Peyer's patch (tissue), 4 donors: ENCODE data around the gene CTPS2. TPM values are rescaled to one million over a fixed set of nuclear protein-coding genes. Genes with fewer than 3 reads are reported as not detected.
"Not testable (repeated sequence)": the region's sequence is repeated elsewhere in the genome, so short reads cannot be mapped to it uniquely, and the experiment has no call there.

Source experiments
- DNase-seq, 3 donors: peaks; one replicate each; pipeline ENCODE4 v3.0.0-alpha.2; 2017 to 2019
- H3K27ac ChIP-seq, 4 donors: fragments of 200-600 bp; sonication (generic); one replicate each; pipeline ENCODE4 v1.5.1; 2016 to 2019
- H3K27me3 ChIP-seq, 2 donors: fragments of 200-600 bp; sonication (generic); one replicate each; pipeline ENCODE4 v1.5.1; 2019
- H3K36me3 ChIP-seq, 3 donors: fragments of 200-600 bp; sonication (generic); one replicate each; pipeline ENCODE4 v1.5.1; 2016 to 2019
- H3K4me1 ChIP-seq, 4 donors: fragments of 200-600 bp; sonication (generic); one replicate each; pipeline ENCODE4 v1.5.1; 2016 to 2019
- H3K4me3 ChIP-seq, 4 donors: fragments of 200-600 bp; sonication (generic); 1 replicate in 3 of 4; 2 replicates in 1 of 4; pipeline ENCODE4 v1.5.1; 2016 to 2019; ENCODE audit warnings: mild to moderate bottlenecking in 1 of 4
- H3K9me3 ChIP-seq, 4 donors: fragments of 200-600 bp; sonication (generic); one replicate each; pipeline ENCODE4 v1.5.1; 2016 to 2019; ENCODE audit warnings: mild to moderate bottlenecking in 1 of 4
- POLR2A ChIP-seq, 2 donors: fragments of 450-650 bp; IDR thresholded peaks; one replicate each; pipeline ENCODE4 v1.5.1; 2017; ENCODE audit warnings: antibody characterized with exemption in 2 of 2, mild to moderate bottlenecking in 2 of 2, moderate library complexity in 2 of 2
- total RNA-seq, 4 donors: library from RNA; depleted of rRNA; stranded (reverse); fragments of >200 nt; gene quantifications; one replicate each; pipeline ENCODE4 v1.1.0, GENCODE V29; 2016
- TF ChIP-seq, protein P1 (sequence below), 6 experiments: fragments of 450-650 bp in 4 of 6; fragments of 200-600 bp in 2 of 6; sonication (generic) in 1 of 6; IDR thresholded peaks; one replicate each; pipeline ENCODE4 v1.5.1; 2017 to 2019; ENCODE audit warnings: antibody characterized with exemption in 6 of 6, mild to moderate bottlenecking in 3 of 6, moderate library complexity in 1 of 6

The CTPS2 gene
- total RNA-seq, 4 donors from 2014 or later: 16.5 to 35.1 (median 23.9) TPM

- peak; percentile 94 to 99 (median 98) for DNase-seq
- TF ChIP-seq, protein P1, sequence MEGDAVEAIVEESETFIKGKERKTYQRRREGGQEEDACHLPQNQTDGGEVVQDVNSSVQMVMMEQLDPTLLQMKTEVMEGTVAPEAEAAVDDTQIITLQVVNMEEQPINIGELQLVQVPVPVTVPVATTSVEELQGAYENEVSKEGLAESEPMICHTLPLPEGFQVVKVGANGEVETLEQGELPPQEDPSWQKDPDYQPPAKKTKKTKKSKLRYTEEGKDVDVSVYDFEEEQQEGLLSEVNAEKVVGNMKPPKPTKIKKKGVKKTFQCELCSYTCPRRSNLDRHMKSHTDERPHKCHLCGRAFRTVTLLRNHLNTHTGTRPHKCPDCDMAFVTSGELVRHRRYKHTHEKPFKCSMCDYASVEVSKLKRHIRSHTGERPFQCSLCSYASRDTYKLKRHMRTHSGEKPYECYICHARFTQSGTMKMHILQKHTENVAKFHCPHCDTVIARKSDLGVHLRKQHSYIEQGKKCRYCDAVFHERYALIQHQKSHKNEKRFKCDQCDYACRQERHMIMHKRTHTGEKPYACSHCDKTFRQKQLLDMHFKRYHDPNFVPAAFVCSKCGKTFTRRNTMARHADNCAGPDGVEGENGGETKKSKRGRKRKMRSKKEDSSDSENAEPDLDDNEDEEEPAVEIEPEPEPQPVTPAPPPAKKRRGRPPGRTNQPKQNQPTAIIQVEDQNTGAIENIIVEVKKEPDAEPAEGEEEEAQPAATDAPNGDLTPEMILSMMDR (IDR thresholded peaks at IDR 0.05): no peak
- peak; percentile 95 to 97 for TF ChIP-seq POLR2A (IDR thresholded peaks at IDR 0.05)
- peak within 1 kb of the TSS; percentile 70 to 77 (median 72) for H3K4me3 ChIP-seq
- H3K4me1 ChIP-seq: peaks cover 0 to 12% (median 5%) of the 10 kb centered on the region in 4 donors
- no peaks in the 10 kb centered on the region for H3K9me3 ChIP-seq
- H3K36me3 ChIP-seq: no peaks in the 10 kb centered on the region
- peak within 1 kb of the TSS; percentile 90 to 94 (median 90) for H3K27ac ChIP-seq
- no peaks in the 10 kb centered on the region for H3K27me3 ChIP-seq
Observed at GRCh38 chrX:16719334-16720084, 7.0 kb upstream of the CTPS2 start, which contains the start of gene SYAP1. Gene SYAP1 (plus strand): TSS chrX:16719612. CDS start chrX:16719725, 113 bp downstream.

GRCh38 chrX:16718824-16719333, 6.4 kb upstream of the CTPS2 start:
- TF ChIP-seq POLR2A (IDR thresholded peaks at IDR 0.05): no peak
- TF ChIP-seq, protein P1 (IDR thresholded peaks at IDR 0.05): no peak
- no peak for DNase-seq
- Histone ChIP-seq H3K4me3 (peak overlapping the region; percentile 70 to 77 (median 72)), H3K36me3 (no peaks in the 10 kb centered on the region), H3K27ac (peak overlapping the region; percentile 90 to 94 (median 90)), H3K27me3 (no peaks in the 10 kb centered on the region), H3K4me1 (peaks cover 0 to 12% (median 5%) of the 10 kb centered on the region in 4 donors), H3K9me3 (no peaks in the 10 kb centered on the region)

DNA sequence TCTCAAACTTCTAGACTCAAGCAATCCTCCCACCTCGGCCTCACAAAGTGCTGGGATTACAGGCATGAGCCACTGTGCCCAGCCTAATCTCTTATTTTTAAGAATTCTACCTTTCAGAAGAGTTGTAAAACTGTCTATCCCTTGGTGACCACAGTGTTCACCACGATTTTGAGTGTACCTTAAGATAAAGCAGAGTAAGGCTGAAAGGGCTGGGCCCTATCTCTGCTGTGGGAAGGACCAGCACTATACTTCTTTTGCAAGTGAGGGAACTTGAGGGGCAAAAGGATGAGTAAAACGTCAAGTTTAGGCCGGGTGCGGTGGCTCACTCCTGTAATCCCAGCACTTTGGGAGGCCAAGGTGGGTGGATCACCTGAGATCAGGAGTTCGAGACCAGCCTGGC, 4.0 kb upstream of the CTPS2 start:
- H3K9me3 ChIP-seq, DNase-seq, H3K36me3 ChIP-seq, H3K4me3 ChIP-seq, H3K27ac ChIP-seq, H3K27me3 ChIP-seq, H3K4me1 ChIP-seq: not testable (repeated sequence)

DNA sequence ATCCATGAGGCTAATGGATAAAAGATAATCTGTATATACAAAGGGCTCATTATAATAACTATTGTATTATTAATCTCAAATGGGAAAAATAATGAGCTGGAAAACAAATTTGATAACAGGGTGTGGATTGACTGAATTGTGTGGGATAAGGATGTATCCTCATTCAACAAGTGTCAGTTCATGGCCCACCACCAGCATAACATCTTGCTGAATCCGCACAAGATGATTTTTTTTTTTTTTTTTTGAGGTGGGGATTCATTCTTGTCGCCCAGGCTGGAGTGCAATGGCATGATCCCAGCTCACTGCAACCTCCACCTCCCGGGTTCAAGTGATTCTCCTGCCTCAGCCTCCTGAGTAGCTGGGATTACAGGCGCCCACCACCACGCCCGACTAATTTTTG, 3.2 kb upstream of the CTPS2 start:
- H3K27me3 ChIP-seq, H3K9me3 ChIP-seq, H3K27ac ChIP-seq, H3K4me3 ChIP-seq, DNase-seq, H3K36me3 ChIP-seq, H3K4me1 ChIP-seq: not testable (repeated sequence)

DNA sequence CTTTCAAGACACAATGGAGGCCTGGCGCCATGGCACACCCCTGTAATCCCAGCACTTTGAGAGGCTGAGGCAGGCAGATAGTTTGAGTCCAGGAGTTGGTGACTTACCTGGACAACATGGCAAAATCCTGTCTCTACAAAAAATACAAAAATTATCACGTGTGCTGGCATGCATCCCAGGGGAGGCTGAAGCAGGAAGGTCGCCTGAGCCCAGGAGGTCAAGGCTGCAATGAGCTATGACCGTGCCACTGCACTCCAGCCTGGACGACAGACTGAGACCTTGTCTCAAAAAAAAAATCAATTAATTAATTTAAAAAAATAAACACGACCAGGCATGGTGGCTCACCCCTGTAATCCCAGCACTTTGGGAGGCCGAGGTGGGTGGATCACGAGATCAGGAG, 2.0 kb upstream of the CTPS2 start:
- Histone ChIP-seq H3K27ac (no peak overlapping the region), H3K27me3 (no peaks in the 10 kb centered on the region), H3K4me1 (no peaks in the 10 kb centered on the region), H3K9me3 (no peaks in the 10 kb centered on the region), H3K4me3 (no peak overlapping the region), H3K36me3 (no peaks in the 10 kb centered on the region)
- DNase-seq: no peak
- no peak for TF ChIP-seq POLR2A (IDR thresholded peaks at IDR 0.05)
- TF ChIP-seq, protein P1 (IDR thresholded peaks at IDR 0.05): no peak

DNA sequence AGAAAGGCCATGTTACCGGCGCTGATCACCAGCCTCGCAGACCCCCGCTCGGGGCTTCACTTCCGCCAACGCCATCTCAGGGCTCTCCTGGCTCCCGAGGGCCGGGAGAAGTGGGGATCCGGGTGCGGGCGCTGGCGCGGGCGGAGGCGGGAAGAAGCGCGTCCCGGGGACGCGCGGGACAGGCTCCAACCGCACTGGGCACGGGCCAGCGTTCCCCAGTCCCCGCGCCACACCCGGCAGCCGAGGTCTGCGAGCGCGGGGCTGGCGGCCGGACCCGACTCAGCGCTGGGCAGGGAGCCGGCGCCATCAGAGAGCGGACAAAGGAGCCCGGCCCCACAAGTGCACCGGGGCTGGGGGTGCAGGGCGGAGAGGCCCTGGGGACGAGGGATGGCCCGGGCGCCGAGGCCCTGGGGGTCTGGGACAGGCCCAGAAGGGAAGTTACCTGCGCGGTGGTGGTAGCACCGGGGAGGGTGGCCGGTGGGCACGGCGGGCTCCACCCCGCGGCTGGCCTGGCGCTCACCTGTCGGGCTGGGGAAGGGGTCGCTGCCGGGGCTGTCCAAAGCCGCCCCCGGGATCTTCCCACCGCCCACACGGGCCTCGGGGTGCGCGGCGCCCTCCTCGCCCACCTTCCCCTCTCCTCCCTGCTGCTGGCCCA, 449 bp downstream of the CTPS2 start:
- H3K27ac ChIP-seq: peak overlapping the region; percentile 74 to 86 (median 78)
- DNase-seq: peak in 1 of 3 donors; percentile 55

More for the DNA sequence above, 449 bp downstream of the CTPS2 start:
- TF ChIP-seq, protein P1 (IDR thresholded peaks at IDR 0.05): no peak
- TF ChIP-seq POLR2A (IDR thresholded peaks at IDR 0.05): no peak
- no peaks in the 10 kb centered on the region for H3K4me1 ChIP-seq
- H3K4me3 ChIP-seq: peak overlapping the region; percentile 53 to 84 (median 64)
- no peaks in the 10 kb centered on the region for H3K36me3 ChIP-seq
- H3K27me3 ChIP-seq: no peaks in the 10 kb centered on the region
- H3K9me3 ChIP-seq: no peaks in the 10 kb centered on the region
